GM18858 (cell line): ENCODE results near the gene AGPAT4.

Experiments used
- ATAC-seq: cut with Tn5 transposase; IDR thresholded peaks from one replicate; pipeline ENCODE4 v1.9.1; 2021; ENCODE audit not compliant: unreplicated experiment

Gene AGPAT4

DNA sequence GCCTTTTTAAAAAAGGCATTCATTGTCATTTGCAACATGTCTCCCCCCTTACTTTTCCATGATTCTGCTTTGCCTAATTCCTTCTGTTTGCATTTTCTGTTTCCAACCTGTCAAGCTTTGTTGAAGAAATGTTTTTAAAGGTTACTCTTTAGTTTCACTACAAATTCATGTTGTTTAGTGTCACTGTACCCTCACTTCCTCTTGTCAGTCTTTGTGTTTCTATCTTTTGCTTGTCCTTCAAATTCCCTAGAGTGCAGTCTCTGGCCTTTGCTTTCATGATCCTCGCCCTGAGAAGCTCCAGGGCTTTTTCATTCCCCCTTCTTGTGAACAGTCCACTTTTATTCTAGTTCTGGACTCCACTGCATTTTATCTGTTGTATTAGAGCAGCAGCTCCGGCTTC is 191.6 kb downstream of the AGPAT4 start:
- ATAC-seq, result no peak

GRCh38 chr6:161080263-161080970 is 193.4 kb downstream of the AGPAT4 start:
- ATAC-seq, result no peak
